Panc1 (cell line): ENCODE measurements around the gene GAL3ST3. TPM values are rescaled to one million over a fixed set of nuclear protein-coding genes. Genes with fewer than 3 reads are reported as not detected.
"Not testable (repeated sequence)": the region's sequence is repeated elsewhere in the genome, so short reads cannot be mapped to it uniquely, and the experiment has no call there.

Experiments used
- ATAC-seq: fragments of 200-7000 bp; cut with Tn5 transposase; 2 replicates; pipeline ENCODE4 v1.9.1; 2020; ENCODE audit warnings: mild to moderate bottlenecking, moderate library complexity
- BruUV-seq: library from RNA; stranded (reverse); fragments of 400-500 nt; replicated peaks from 2 replicates; lab custom pipeline; 2021; lab: Mats Ljungman, UMichigan
- CTCF ChIA-PET: fragments of 300-600 bp; sonication (Branson Sonifier 250); formaldehyde crosslinking; loops from one replicate; lab custom pipeline; 2022; ENCODE audit warnings: antibody characterized with exemption; lab: Charles Lee
- POLR2A ChIA-PET: fragments of 300-600 bp; sonication (Branson Sonifier 250); formaldehyde crosslinking; loops from one replicate; lab custom pipeline; 2022; ENCODE audit warnings: antibody characterized with exemption; lab: Charles Lee
- DNase-seq: peaks from one replicate; pipeline ENCODE4 v3.0.0-alpha.2; 2010; ENCODE audit warnings: low read depth, low spot score
- H3K27ac ChIP-seq: 2 replicates; pipeline ENCODE4 v1.5.1; 2011; ENCODE audit warnings: mild to moderate bottlenecking, low read length, inconsistent platforms
- H3K27me3 ChIP-seq: fragments of 200-500 bp; sonication (Bioruptor generic); 2 replicates; pipeline ENCODE4 v1.6.0; 2014; ENCODE audit warnings: low read length, inconsistent platforms; ENCODE audit not compliant: control insufficient read depth, insufficient read depth
- H3K36me3 ChIP-seq: fragments of 200-500 bp; sonication (Bioruptor generic); 2 replicates; pipeline ENCODE4 v1.5.1; 2014; ENCODE audit warnings: inconsistent platforms, mild to moderate bottlenecking, low read length, moderate library complexity; ENCODE audit not compliant: control insufficient read depth, insufficient read depth
- H3K4me1 ChIP-seq: 2 replicates; pipeline ENCODE4 v1.5.1; 2011; ENCODE audit warnings: inconsistent platforms, mild to moderate bottlenecking, low read length, moderate library complexity; ENCODE audit not compliant: control insufficient read depth, insufficient read depth
- H3K4me3 ChIP-seq, 2 experiments: 2 replicates each; pipeline ENCODE4 v1.5.1; 2011 to 2012; ENCODE audit warnings: low read depth in 2 of 2, low read length in 2 of 2, mild to moderate bottlenecking in 2 of 2, inconsistent platforms in 1 of 2, moderate library complexity in 1 of 2
- H3K9me3 ChIP-seq: fragments of 200-500 bp; sonication (Bioruptor generic); 2 replicates; pipeline ENCODE4 v1.5.1; 2014; ENCODE audit warnings: low read depth, mild to moderate bottlenecking, inconsistent platforms, low read length, moderate library complexity; ENCODE audit not compliant: control insufficient read depth, insufficient read depth
- POLR2AphosphoS5 ChIP-seq: IDR thresholded peaks from 2 replicates; pipeline ENCODE4 v1.6.1; 2012; ENCODE audit warnings: mild to moderate bottlenecking, low read depth, low read length, moderate library complexity
- SIN3A ChIP-seq: IDR thresholded peaks from 2 replicates; pipeline ENCODE4 v1.6.1; 2012; ENCODE audit warnings: low read depth, mild to moderate bottlenecking, low read length, moderate library complexity, borderline replicate concordance; ENCODE audit not compliant: insufficient read depth
- TCF7L2 ChIP-seq: IDR thresholded peaks from 2 replicates; pipeline ENCODE4 v1.6.1; 2011; ENCODE audit warnings: mild to moderate bottlenecking, low read depth, low read length, inconsistent platforms
- in situ Hi-C: cut with HindIII; loops from 2 replicates; pipeline ENCODE4 v1.10.0; 2016; ENCODE audit warnings: low sequenced_read_pairs, low pct_unique_long_range_greater_than_20kb
- intact Hi-C: fragments of 100-400 bp; cut with micrococcal nuclease; formaldehyde crosslinking; loops from one replicate; pipeline ENCODE4 v1.10.0; 2022; ENCODE audit not compliant: unreplicated experiment
- total RNA-seq: library from RNA; stranded (reverse); gene quantifications from one replicate; pipeline ENCODE4 v1.2.1, GENCODE V29; 2021; ENCODE audit not compliant: unreplicated experiment
- TF ChIP-seq, protein P1 (sequence below): fragments of 450-650 bp; IDR thresholded peaks from 2 replicates; pipeline ENCODE4 v1.5.1; 2017; ENCODE audit warnings: mild to moderate bottlenecking
- TF ChIP-seq, protein P2 (sequence below), 2 experiments: IDR thresholded peaks; 2 replicates each; pipeline ENCODE4 v1.6.1; 2011 to 2012; ENCODE audit warnings: low read depth in 2 of 2, control low read depth in 1 of 2, low read length in 1 of 2, mild to moderate bottlenecking in 1 of 2, moderate library complexity in 1 of 2; ENCODE audit not compliant: insufficient read depth in 1 of 2

The GAL3ST3 gene
- total RNA-seq, 1 experiment from 2014 or later, result not detected

DNA sequence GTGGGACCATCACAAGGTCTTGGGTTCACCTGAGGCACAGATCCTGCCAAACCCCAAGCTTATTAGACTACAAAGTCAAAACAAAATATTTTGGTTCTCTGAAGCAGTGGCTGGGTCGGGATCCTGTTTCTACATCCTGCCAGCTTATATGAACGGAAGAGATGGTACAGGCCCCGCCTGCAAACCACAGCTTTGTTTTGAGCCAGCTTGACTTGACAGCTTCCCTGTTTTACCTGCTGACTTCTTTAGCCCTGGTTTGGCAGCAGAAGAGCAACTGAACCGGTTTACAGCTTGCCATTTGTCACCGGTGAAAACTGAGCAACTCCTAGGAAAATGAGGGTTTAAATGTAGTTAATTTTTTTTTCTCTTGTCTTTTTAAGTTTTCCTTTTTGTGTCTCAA lies 32.5 kb upstream of the GAL3ST3 start:
- Histone ChIP-seq H3K27me3 (no peaks in the 10 kb centered on the region), H3K4me1 (peaks cover 50% of the 10 kb centered on the region), H3K36me3 (no peaks in the 10 kb centered on the region), H3K4me3 (no peak overlapping the region), H3K9me3 (no peaks in the 10 kb centered on the region), H3K27ac (peak overlapping the region; percentile 12; the same call in 1 of the 2 replicates)
- ATAC-seq, result 0 out of 2 replicates have a peak, but pooled peaks have one; percentile 18
- CTCF ChIA-PET, result interaction anchor here (0.6 to 1.3 kb wide), 2 partner anchors 37 to 183 kb away, joined by 5 to 11 read pairs; no protein-coding TSS in a partner anchor
- no peak for DNase-seq
- POLR2A ChIA-PET, result no interaction called here
- intact Hi-C loops, result loop anchor here (5.0 kb wide), 1 partner anchor 56 kb away; no protein-coding TSS in a partner anchor
- in situ Hi-C loops, result no loop called here
- TF ChIP-seq POLR2AphosphoS5 (no peak), SIN3A (no peak), TCF7L2 (no peak)
- TF ChIP-seq, protein P1, sequence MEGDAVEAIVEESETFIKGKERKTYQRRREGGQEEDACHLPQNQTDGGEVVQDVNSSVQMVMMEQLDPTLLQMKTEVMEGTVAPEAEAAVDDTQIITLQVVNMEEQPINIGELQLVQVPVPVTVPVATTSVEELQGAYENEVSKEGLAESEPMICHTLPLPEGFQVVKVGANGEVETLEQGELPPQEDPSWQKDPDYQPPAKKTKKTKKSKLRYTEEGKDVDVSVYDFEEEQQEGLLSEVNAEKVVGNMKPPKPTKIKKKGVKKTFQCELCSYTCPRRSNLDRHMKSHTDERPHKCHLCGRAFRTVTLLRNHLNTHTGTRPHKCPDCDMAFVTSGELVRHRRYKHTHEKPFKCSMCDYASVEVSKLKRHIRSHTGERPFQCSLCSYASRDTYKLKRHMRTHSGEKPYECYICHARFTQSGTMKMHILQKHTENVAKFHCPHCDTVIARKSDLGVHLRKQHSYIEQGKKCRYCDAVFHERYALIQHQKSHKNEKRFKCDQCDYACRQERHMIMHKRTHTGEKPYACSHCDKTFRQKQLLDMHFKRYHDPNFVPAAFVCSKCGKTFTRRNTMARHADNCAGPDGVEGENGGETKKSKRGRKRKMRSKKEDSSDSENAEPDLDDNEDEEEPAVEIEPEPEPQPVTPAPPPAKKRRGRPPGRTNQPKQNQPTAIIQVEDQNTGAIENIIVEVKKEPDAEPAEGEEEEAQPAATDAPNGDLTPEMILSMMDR, result no peak
- BruUV-seq, result no TSS peak

DNA sequence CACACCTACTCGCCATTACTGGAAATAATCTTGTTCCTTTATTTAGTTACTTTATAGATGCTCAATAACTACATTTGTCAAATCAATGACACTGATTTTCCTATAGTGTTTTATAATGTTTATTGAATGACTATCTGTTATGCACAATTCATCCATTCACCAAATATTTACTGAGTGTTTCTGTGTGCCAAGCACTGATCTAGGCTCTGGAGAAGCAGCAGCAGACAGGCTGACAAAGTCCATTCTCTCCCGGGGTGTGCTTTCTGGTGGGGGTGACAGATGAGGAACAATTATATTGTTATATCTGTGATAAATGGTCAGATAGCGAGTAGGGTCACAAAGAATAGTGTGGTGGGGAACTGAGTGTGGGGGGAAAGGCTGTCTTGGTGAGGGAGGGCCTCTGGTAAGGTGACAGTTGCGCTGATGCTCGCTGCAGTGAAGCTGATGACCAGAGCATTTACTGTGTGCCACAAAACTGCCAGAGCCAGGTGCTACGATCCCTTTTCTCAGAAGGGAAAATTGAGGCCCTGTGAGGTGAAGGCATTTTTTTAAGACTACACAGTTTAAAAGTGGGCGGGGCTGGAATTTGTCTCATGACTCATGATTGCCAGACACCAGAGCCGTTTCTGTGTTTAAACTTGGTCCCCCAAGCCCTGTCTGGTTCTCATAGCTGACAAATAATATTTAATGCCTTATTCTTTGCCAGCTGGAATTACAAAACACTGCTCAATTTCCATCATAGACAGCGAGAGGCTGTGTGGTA lies 31.3 kb upstream of the GAL3ST3 start:
- Histone ChIP-seq H3K27ac (peak overlapping the region; percentile 35; the same call in 1 of the 2 replicates), H3K4me3 (no peak overlapping the region), H3K27me3 (no peaks in the 10 kb centered on the region), H3K9me3 (no peaks in the 10 kb centered on the region), H3K4me1 (peaks cover 48% of the 10 kb centered on the region), H3K36me3 (no peaks in the 10 kb centered on the region)
- CTCF ChIA-PET, result interaction anchor here (0.6 to 1.3 kb wide), 2 partner anchors 35 to 80 kb away, joined by 5 to 12 read pairs; no protein-coding TSS in a partner anchor
- in situ Hi-C loops, result no loop called here
- intact Hi-C loops, result loop anchor here (5.0 kb wide), 1 partner anchor 57 kb away; no protein-coding TSS in a partner anchor
- POLR2A ChIA-PET, result no interaction called here
- DNase-seq, result no peak
- TF ChIP-seq SIN3A, result no peak
- TF ChIP-seq POLR2AphosphoS5, result no peak
- TF ChIP-seq, protein P1, result no peak
- TF ChIP-seq, protein P2, sequence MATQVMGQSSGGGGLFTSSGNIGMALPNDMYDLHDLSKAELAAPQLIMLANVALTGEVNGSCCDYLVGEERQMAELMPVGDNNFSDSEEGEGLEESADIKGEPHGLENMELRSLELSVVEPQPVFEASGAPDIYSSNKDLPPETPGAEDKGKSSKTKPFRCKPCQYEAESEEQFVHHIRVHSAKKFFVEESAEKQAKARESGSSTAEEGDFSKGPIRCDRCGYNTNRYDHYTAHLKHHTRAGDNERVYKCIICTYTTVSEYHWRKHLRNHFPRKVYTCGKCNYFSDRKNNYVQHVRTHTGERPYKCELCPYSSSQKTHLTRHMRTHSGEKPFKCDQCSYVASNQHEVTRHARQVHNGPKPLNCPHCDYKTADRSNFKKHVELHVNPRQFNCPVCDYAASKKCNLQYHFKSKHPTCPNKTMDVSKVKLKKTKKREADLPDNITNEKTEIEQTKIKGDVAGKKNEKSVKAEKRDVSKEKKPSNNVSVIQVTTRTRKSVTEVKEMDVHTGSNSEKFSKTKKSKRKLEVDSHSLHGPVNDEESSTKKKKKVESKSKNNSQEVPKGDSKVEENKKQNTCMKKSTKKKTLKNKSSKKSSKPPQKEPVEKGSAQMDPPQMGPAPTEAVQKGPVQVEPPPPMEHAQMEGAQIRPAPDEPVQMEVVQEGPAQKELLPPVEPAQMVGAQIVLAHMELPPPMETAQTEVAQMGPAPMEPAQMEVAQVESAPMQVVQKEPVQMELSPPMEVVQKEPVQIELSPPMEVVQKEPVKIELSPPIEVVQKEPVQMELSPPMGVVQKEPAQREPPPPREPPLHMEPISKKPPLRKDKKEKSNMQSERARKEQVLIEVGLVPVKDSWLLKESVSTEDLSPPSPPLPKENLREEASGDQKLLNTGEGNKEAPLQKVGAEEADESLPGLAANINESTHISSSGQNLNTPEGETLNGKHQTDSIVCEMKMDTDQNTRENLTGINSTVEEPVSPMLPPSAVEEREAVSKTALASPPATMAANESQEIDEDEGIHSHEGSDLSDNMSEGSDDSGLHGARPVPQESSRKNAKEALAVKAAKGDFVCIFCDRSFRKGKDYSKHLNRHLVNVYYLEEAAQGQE (IDR thresholded peaks at IDR 0.05; ENCODE audit: insufficient read depth in 1 of 2, low read depth in 2 of 2, low read length in 1 of 2), result no peak
- TF ChIP-seq TCF7L2, result no peak
- BruUV-seq, result no TSS peak
- peak; percentile 58; the same call in 1 of the 2 replicates for ATAC-seq

DNA sequence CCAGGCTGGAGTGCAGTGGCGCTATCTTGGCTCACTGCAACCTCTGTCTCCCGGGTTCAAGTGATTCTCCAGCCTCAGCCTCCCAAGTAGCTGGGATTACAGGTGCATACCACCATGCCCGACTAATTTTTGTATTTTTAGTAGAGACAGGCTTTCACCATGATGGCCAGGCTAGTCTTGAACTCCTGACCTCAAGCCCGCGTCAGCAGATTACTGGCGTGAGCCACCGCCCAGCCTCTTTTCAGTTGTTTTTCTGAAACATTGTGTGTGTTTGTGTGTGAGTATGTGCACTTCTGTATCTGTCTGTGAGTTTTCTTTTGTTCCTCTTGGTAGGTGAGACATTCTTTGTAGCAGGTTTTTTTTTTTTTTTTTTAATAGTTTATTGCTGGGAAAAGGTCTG lies 30.0 kb upstream of the GAL3ST3 start:
- intact Hi-C loops, ATAC-seq, H3K27me3 ChIP-seq, DNase-seq, H3K4me3 ChIP-seq, in situ Hi-C loops, H3K36me3 ChIP-seq, BruUV-seq, H3K27ac ChIP-seq, POLR2A ChIA-PET, H3K9me3 ChIP-seq: not testable (repeated sequence)
- peaks cover 48% of the 10 kb centered on the region for H3K4me1 ChIP-seq
- CTCF ChIA-PET, result interaction anchor here (0.6 kb wide), 1 partner anchor 756 kb away, joined by 7 read pairs; no protein-coding TSS in a partner anchor
